HG02973 (cell line): ENCODE measurements around the gene NIPA2.

Experiments
- ATAC-seq: cut with Tn5 transposase; IDR thresholded peaks from one replicate; pipeline ENCODE4 v1.9.1; 2021; ENCODE audit warnings: moderate library complexity; ENCODE audit not compliant: unreplicated experiment

NIPA2 gene

GRCh38 chr15:22831473-22831872, 7.0 kb upstream of the NIPA2 start:
- no peak for ATAC-seq

- peak; percentile 2 for ATAC-seq
Measured at GRCh38 chr15:22839046-22839695, 705 bp downstream of the NIPA2 start.

- ATAC-seq, result no peak
Measured at GRCh38 chr15:22844421-22845288, 6.2 kb downstream of the NIPA2 start.

- no peak for ATAC-seq
Measured at GRCh38 chr15:22845289-22845900, 6.9 kb downstream of the NIPA2 start.

DNA sequence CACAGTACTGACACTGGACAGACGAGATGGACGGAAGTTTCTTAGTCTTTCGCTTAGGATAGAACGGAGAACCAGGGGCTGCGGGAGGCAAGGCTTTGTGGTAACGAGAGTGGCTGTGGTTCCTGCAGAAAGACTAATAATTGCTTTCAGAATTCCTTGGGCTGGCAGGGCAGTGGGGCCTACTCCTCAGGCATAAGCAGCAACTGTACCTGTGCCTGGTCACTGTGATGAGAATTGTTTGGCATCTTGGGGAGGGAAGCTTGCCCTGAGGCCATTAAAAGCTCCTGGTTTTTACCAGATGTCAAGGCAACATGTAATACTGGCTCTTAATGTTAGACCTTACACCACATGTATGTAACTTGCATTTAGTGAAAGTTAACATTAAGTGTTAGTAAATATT, 7.6 kb downstream of the NIPA2 start:
- ATAC-seq, result no peak

DNA sequence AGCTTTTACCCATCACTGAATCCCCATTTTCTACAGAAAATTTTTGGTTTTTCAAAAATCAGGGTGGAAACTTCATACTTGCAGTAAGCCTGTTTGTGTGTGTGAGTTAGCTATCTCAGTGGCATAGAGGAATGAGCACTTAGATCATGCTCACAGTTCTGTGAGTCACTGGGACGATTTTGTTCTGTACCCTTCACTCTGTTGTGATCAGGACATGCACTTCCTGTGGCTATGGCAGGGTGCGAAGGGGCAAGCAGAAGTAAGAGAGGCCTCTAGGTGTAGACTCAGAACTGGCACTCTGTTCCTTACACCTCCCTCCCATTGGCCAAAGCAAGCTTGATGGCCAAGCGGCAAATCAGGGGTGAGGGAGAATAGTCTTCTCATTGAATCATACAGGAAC, 11.6 kb downstream of the NIPA2 start:
- no peak for ATAC-seq

GRCh38 chr15:22851513-22851912, 13.0 kb downstream of the NIPA2 start:
- ATAC-seq, result no peak

GRCh38 chr15:22855791-22856190, 17.3 kb downstream of the NIPA2 start:
- no peak for ATAC-seq

DNA sequence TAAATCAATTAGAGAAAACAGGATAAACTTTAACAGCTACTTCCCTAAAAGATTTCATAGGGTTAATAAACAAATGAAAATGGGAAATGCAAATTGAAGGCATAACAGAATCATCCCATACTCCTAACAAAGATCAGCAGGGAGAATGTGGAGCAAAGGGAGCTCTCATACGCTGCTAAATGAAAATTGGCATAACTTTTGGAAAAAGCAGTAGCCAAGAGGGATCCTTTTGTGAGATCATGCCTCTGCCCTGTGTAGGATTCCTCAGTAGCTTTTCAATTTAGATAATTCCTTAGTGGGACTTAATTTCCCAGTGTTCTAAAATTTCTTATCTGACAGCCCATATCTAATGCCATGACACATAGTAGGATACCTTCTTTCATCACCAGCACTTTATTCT, 18.2 kb downstream of the NIPA2 start:
- ATAC-seq, result no peak

DNA sequence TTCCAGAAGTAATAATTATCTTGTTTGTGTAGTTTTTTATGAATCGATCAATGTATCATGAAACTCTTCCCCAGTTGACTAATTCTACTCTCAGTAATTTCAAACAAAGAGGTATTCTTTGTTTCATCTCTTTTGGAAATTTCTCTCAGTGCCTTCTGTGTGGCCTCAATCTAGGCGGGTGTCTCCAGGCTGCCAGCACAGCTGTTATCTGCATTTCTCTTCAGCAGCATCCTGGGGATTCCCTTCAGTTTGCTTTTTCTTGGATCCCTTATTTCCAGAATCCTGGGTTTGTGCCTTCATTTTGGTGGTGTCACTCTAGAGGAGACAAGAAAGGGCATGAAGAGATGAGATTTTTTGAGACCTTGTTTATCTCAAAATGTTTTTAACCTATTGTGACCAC, 22.7 kb downstream of the NIPA2 start:
- ATAC-seq, result no peak

DNA sequence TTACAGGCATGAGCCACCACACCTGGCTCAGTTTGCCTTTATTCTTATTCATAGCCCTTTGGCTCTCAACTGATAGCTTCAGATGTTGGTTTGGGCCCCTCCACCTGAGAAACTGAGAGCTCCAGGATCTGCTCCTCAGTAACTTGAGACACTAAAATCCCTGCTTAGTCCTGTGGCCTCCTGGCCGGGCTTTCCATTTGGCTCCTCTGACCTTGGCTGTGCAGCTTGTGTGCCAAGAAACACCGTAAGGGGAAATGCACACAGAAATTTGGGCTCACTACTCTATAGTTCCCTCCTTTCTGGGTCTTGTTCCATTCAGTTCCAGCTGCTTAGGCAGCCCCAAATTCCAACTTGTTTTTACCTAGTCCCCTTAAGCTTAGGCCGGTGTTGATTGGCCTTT, 24.9 kb downstream of the NIPA2 start:
- ATAC-seq, result no peak

DNA sequence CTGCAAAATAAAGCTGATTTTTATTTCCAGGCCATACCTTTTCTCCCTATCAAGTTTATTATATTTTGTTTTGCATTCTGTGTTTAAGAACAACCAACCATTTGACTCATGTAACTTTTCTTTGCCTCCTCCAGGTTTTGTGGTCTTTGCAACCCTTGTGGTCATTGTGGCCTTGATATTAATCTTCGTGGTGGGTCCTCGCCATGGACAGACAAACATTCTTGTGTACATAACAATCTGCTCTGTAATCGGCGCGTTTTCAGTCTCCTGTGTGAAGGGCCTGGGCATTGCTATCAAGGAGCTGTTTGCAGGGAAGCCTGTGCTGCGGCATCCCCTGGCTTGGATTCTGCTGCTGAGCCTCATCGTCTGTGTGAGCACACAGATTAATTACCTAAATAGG, 27.6 kb downstream of the NIPA2 start:
- ATAC-seq, result no peak

- no peak for ATAC-seq
Measured at GRCh38 chr15:22867886-22868285, 29.4 kb downstream of the NIPA2 start.

DNA sequence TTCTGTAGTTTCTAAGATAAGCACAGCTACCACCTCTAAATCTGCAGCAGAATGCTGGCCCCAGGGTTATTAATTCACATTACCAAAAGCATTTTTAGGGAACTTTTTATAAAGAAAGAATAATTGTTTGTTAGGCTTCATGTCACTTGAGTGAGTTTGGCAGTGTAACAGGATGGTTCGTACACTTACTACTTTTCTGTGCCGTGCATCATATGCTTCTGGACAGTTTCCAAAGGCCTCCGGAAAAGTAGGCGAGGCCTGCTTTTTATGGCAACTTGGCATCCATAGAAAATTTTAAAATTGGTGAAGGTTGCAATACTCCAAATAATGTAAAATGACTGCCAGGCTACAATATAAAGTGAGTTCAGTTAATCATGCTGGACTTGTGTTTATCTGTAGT, 30.0 kb downstream of the NIPA2 start:
- ATAC-seq, result no peak

- no peak for ATAC-seq
Measured at GRCh38 chr15:22868928-22869327, 30.5 kb downstream of the NIPA2 start.

DNA sequence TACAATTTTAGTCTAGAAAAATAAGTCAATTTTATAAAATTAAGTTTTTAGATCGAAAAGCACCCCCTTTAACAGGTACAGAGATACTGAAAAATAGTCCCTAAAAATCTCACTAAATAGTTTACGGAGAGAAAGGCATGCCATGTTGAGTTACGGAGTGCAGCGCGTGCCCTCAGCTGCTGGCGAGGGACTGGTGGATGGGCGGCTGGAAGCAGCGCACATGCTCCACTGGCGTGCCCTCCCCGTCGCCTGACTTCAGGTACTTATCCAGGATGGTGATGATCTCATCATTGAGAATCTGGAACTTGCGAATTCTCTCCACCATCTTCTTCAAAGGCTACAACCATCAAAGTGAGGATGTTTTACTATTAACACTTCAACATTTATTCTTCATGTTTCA, 31.4 kb downstream of the NIPA2 start:
- no peak for ATAC-seq

DNA sequence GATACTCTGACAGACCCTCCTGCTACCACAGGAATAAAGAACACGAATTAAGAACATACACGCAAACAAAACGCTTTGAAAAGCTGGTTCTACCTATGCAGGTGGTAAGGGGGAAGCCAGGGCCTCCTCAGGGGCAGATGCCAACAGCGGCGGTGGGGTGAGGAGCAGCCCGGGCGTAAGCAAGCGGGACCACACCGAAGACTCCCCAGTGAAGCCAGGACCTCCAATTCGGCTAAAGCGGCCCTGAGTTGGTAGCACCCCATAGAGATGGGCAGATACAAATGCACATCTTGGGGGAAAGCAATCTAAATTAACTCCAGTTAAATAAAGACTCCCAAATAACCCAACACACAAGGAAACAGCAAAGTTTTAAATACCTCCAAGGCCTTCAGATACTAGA, 32.4 kb downstream of the NIPA2 start:
- no peak for ATAC-seq

GRCh38 chr15:22871481-22872086, 33.1 kb downstream of the NIPA2 start:
- ATAC-seq, result no peak

- ATAC-seq, result no peak
Measured at GRCh38 chr15:22872936-22873701, 34.7 kb downstream of the NIPA2 start.

DNA sequence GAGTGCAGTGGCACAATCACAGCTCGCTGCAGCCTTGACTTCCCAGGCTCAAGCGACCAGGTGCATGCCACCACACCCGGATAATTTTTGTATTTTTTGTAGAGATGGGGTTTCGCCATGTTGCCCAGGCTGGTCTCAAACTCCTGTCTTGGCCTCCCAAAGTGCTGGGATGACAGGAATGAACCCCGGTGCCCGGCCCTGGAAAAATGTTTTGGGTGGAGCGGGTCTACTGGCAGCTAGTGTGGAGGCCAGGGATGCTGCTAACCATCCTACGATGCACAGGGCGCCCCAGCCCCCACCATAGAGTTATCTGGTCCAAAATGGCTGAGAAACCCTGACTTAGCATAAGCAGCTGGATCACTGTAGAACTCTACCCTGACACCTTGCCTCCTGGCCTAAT, 35.4 kb downstream of the NIPA2 start:
- no peak for ATAC-seq

DNA sequence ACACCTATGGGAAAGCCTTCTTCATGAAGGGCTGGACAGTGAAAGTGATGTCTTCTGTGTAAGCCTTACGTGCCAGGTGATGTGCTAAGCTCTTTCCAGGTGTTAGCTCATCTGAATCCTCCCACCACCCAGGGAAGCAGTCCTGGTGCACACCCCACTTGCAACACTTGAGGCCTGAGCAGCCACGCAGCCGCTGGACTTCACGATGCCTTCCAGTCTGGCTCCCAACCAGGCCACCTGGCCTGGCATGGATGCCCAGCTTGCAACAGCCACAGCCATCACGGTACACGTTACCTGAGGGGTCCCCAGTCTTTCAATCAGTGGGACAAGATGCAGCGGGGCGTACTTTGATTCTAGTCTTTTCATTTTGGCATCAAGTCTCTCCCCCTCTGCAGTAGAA, 35.8 kb downstream of the NIPA2 start:
- ATAC-seq, result no peak
